PC-3 (cell line): ENCODE measurements around the gene ZNF214. TPM values are rescaled to one million over a fixed set of nuclear protein-coding genes. Genes with fewer than 3 reads are reported as not detected.
A peak's percentile ranks its signal among the peaks of the same experiment; 100 is the strongest.

ENCODE experiments used
- ATAC-seq: fragments of 200-7000 bp; cut with Tn5 transposase; 2 replicates; pipeline ENCODE4 v1.9.1; 2020; ENCODE audit warnings: mild to moderate bottlenecking, moderate library complexity
- BruUV-seq: library from RNA; stranded (reverse); fragments of 400-500 nt; replicated peaks from 2 replicates; lab custom pipeline; 2021; lab: Mats Ljungman, UMichigan
- CTCF ChIA-PET: fragments of 300-600 bp; sonication (Branson Sonifier 250); formaldehyde crosslinking; loops from one replicate; lab custom pipeline; 2022; ENCODE audit warnings: antibody characterized with exemption; lab: Charles Lee
- POLR2A ChIA-PET: fragments of 300-600 bp; sonication (Branson Sonifier 250); formaldehyde crosslinking; loops from one replicate; lab custom pipeline; 2022; ENCODE audit warnings: antibody characterized with exemption; ENCODE audit not compliant: unreplicated experiment; lab: Charles Lee
- DNase-seq: peaks from one replicate; pipeline ENCODE4 v3.0.0-alpha.2; 2015
- H2AFZ ChIP-seq: fragments of 300-600 bp; sonication (generic); 2 replicates; pipeline ENCODE4 v1.6.0; 2016; ENCODE audit warnings: antibody characterized with exemption, low read length
- H3F3A ChIP-seq: fragments of 300-600 bp; sonication (generic); one replicate; pipeline ENCODE4 v1.6.0; 2017; ENCODE audit warnings: antibody characterized with exemption, low read length, control low read depth, mild to moderate bottlenecking; ENCODE audit not compliant: unreplicated experiment
- H3K27ac ChIP-seq: fragments of 300-600 bp; sonication (generic); 2 replicates; pipeline ENCODE4 v1.5.1; 2016; ENCODE audit warnings: mild to moderate bottlenecking, low read length
- H3K27me3 ChIP-seq: fragments of 300-600 bp; sonication (generic); 2 replicates; pipeline ENCODE4 v1.6.1; 2016; ENCODE audit warnings: low read length, mixed read lengths
- H3K36me3 ChIP-seq: fragments of 300-600 bp; sonication (generic); 2 replicates; pipeline ENCODE4 v1.6.1; 2016; ENCODE audit warnings: low read depth, mixed run types, low read length, mixed read lengths
- H3K4me1 ChIP-seq: fragments of 300-600 bp; sonication (generic); 2 replicates; pipeline ENCODE4 v1.5.1; 2016; ENCODE audit warnings: low read length; ENCODE audit not compliant: insufficient read depth
- H3K4me2 ChIP-seq: fragments of 300-600 bp; sonication (generic); 2 replicates; pipeline ENCODE4 v1.6.0; 2016; ENCODE audit warnings: low read length
- H3K4me3 ChIP-seq: fragments of 300-600 bp; sonication (generic); 2 replicates; pipeline ENCODE4 v1.5.1; 2016; ENCODE audit warnings: mild to moderate bottlenecking, low read length, mixed read lengths
- H3K79me2 ChIP-seq: fragments of 300-600 bp; sonication (generic); 2 replicates; pipeline ENCODE4 v1.6.1; 2017; ENCODE audit warnings: low read length, mixed read lengths
- H3K9ac ChIP-seq: fragments of 300-600 bp; sonication (generic); 2 replicates; pipeline ENCODE4 v1.6.0; 2016; ENCODE audit warnings: mild to moderate bottlenecking, low read length
- H3K9me2 ChIP-seq: fragments of 300-600 bp; sonication (generic); replicated peaks from 2 replicates; pipeline ENCODE4 v1.6.1; 2016; ENCODE audit warnings: mixed run types, low read length, mixed read lengths
- H3K9me3 ChIP-seq: fragments of 300-600 bp; sonication (generic); 2 replicates; pipeline ENCODE4 v1.6.1; 2016; ENCODE audit warnings: low read length, mixed read lengths
- H4K20me1 ChIP-seq: fragments of 300-600 bp; sonication (generic); 2 replicates; pipeline ENCODE4 v1.6.1; 2016; ENCODE audit warnings: low read length, mixed read lengths
- EZH2 ChIP-seq: fragments of 300-600 bp; sonication (generic); IDR thresholded peaks from one replicate; pipeline ENCODE4 v1.6.1; 2017; ENCODE audit warnings: antibody characterized with exemption, mild to moderate bottlenecking, low read length; ENCODE audit not compliant: unreplicated experiment
- EZH2phosphoT487 ChIP-seq: fragments of 300-600 bp; sonication (generic); IDR thresholded peaks from 2 replicates; pipeline ENCODE4 v1.6.1; 2018; ENCODE audit warnings: mild to moderate bottlenecking, antibody characterized with exemption, low read length, borderline replicate concordance
- intact Hi-C: fragments of 100-400 bp; cut with micrococcal nuclease; formaldehyde crosslinking; loops from 2 replicates; pipeline ENCODE4 v1.9.0; 2023
- total RNA-seq: library from RNA; depleted of rRNA; stranded (reverse); fragments of >200 nt; gene quantifications from 2 replicates; pipeline ENCODE4 v1.2.3, GENCODE V29; 2014
- TF ChIP-seq, protein P1 (sequence below): fragments of 300-600 bp; sonication (generic); conservative IDR thresholded peaks from 2 replicates; pipeline ENCODE4 v1.5.1; 2017; ENCODE audit warnings: antibody characterized with exemption, low read depth, mild to moderate bottlenecking, low read length

The ZNF214 gene
- total RNA-seq, 1 experiment from 2014 or later, result 1.4 TPM

GRCh38 chr11:6995703-6996102 lies 24.4 kb downstream of the ZNF214 start:
- Histone ChIP-seq H3K36me3 (no peaks in the 10 kb centered on the region), H3K4me3 (no peak overlapping the region), H3K9me2 (no peaks in the 10 kb centered on the region), H3K27me3 (no peaks in the 10 kb centered on the region), H3K9me3 (no peaks in the 10 kb centered on the region), H3K9ac (no peak overlapping the region), H3F3A (no peaks in the 10 kb centered on the region), H3K4me2 (no peak overlapping the region), H4K20me1 (no peaks in the 10 kb centered on the region), H3K4me1 (peaks cover 15% of the 10 kb centered on the region), H3K27ac (no peak overlapping the region), H2AFZ (no peak overlapping the region), H3K79me2 (no peaks in the 10 kb centered on the region)
- DNase-seq (no peak), ATAC-seq (no peak)
- intact Hi-C loops, result no loop called here
- BruUV-seq, result no TSS peak
- CTCF ChIA-PET, result interaction anchor here (0.6 kb wide), 1 partner anchor 69 kb away, joined by 4 read pairs; the partner anchor contains the start of gene ZNF215
- POLR2A ChIA-PET, result no interaction called here
- TF ChIP-seq, protein P1, sequence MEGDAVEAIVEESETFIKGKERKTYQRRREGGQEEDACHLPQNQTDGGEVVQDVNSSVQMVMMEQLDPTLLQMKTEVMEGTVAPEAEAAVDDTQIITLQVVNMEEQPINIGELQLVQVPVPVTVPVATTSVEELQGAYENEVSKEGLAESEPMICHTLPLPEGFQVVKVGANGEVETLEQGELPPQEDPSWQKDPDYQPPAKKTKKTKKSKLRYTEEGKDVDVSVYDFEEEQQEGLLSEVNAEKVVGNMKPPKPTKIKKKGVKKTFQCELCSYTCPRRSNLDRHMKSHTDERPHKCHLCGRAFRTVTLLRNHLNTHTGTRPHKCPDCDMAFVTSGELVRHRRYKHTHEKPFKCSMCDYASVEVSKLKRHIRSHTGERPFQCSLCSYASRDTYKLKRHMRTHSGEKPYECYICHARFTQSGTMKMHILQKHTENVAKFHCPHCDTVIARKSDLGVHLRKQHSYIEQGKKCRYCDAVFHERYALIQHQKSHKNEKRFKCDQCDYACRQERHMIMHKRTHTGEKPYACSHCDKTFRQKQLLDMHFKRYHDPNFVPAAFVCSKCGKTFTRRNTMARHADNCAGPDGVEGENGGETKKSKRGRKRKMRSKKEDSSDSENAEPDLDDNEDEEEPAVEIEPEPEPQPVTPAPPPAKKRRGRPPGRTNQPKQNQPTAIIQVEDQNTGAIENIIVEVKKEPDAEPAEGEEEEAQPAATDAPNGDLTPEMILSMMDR, result no peak
- TF ChIP-seq EZH2, result no peak
- TF ChIP-seq EZH2phosphoT487, result no peak

DNA sequence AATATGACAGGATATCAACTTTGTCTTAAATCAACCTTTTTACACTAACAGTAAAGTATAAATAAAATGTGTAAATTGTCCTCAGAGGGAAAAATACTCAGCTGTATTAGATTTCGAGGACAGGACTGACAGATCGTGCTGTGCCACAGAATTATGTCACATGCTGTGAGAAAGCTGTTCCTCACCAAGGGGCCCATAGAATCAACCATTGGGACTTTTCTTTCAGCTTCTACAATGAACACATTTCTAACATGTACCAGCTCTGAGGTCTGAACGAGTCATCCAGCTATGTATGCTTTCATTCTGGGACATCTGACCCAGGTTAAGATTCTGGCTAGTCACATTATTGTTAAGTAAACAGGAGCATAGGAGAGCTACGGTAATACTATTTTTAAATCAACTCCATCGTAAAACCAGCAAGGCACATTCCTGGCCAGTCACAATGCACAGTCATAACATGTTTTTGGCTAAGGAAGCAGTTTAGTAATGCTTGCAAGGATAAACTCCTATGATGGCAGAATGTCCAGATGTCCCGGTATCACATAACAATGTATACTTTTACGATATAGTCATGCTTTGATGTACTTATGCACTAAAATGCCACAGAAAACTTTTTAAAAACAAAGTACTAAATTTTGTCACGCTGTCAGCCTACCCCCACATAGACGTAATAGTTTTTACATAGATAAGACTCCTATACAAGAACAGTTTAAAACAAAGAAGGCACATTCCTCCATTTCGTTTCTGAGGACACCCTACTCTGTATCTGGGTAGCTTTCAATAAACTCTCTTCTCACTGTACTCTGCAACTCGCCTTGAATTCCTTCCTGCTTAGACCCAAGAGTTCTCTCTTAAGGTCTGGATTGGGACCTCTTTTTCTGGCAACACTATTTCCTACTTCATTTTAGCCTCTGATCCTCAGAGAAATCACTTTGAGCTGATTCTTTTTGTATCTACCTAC lies 27.4 kb downstream of the ZNF214 start:
- intact Hi-C loops, result loop anchor here (5.0 kb wide), 1 partner anchor 65 kb away; the partner anchor contains the start of gene ZNF215
- H3K4me1 ChIP-seq, result peaks cover 15% of the 10 kb centered on the region
- no peaks in the 10 kb centered on the region for H3K9me3 ChIP-seq
- DNase-seq (peak; percentile 82), ATAC-seq (peak; percentile 97)
- H3K79me2 ChIP-seq, result no peaks in the 10 kb centered on the region
- ChIA-PET CTCF (no interaction called here), POLR2A (interaction anchor here (0.6 to 0.7 kb wide), 2 partner anchors 28 to 147 kb away, joined by 3 to 9 read pairs; partner anchors contain the start of genes NLRP14, OR10A5 and ZNF214)
- H4K20me1 ChIP-seq, result no peaks in the 10 kb centered on the region
- H3F3A ChIP-seq, result no peaks in the 10 kb centered on the region
- peak overlapping the region; percentile 58 for H3K4me2 ChIP-seq
- peak overlapping the region; percentile 23; the same call in 1 of the 2 replicates for H3K4me3 ChIP-seq
- BruUV-seq, result no TSS peak
- no peaks in the 10 kb centered on the region for H3K36me3 ChIP-seq
- H3K27ac ChIP-seq, result peak overlapping the region; percentile 46
- no peaks in the 10 kb centered on the region for H3K9me2 ChIP-seq
- no peak overlapping the region for H3K9ac ChIP-seq
- 0 out of 2 replicates have a peak overlapping the region, but pooled peaks have one; percentile 17 for H2AFZ ChIP-seq
- H3K27me3 ChIP-seq, result no peaks in the 10 kb centered on the region
- TF ChIP-seq, protein P1, result no peak
- no peak for TF ChIP-seq EZH2phosphoT487
- TF ChIP-seq EZH2, result no peak
